ENCODE results near the gene ARRDC5. TPM values are rescaled to one million over a fixed set of nuclear protein-coding genes. Genes with fewer than 3 reads are reported as not detected.

The ARRDC5 gene
- total and polyA plus RNA-seq, 2 of the 13 experiments (the other 11 are each of a cell fraction or from before 2014, with no cell fraction given) = not detected

GRCh38 chr19:4911314-4911713 is 8.6 kb upstream of the ARRDC5 start (continued):
- TF ChIP-seq ZSCAN12 (CRISPR knock-in tag; IDR thresholded peaks at IDR 0.05) (no peak), ZNF496 (CRISPR knock-in tag; IDR thresholded peaks at IDR 0.05; ENCODE audit: insufficient replicate concordance) (no peak), ZBTB4 (CRISPR knock-in tag; IDR thresholded peaks at IDR 0.05; ENCODE audit: borderline replicate concordance) (no peak), SRY (CRISPR knock-in tag; IDR thresholded peaks at IDR 0.05) (no peak), MTA3 (CRISPR knock-in tag; IDR thresholded peaks at IDR 0.05) (no peak), ZBED4 (CRISPR knock-in tag; IDR thresholded peaks at IDR 0.05; ENCODE audit: borderline replicate concordance) (no peak), CAMTA2 (CRISPR knock-in tag; IDR thresholded peaks at IDR 0.05; ENCODE audit: borderline replicate concordance) (no peak), ZBTB38 (CRISPR knock-in tag; IDR thresholded peaks at IDR 0.05) (0 out of 2 replicates have a peak, but pooled peaks have one; percentile 0), RFX1 (IDR thresholded peaks at IDR 0.05) (no peak), DNMT1 (CRISPR knock-in tag; IDR thresholded peaks at IDR 0.05) (no peak), ZNF576 (CRISPR knock-in tag; IDR thresholded peaks at IDR 0.05) (no peak), NR0B2 (CRISPR knock-in tag; IDR thresholded peaks at IDR 0.05) (no peak), TRIM22 (IDR thresholded peaks at IDR 0.05) (no peak), TGIF2 (CRISPR knock-in tag; IDR thresholded peaks at IDR 0.05) (no peak), PHF20 (CRISPR knock-in tag; IDR thresholded peaks at IDR 0.05) (no peak), MAZ (IDR thresholded peaks at IDR 0.05; ENCODE audit: borderline replicate concordance, low read depth, low read length) (no peak), MAZ (CRISPR knock-in tag; IDR thresholded peaks at IDR 0.05; ENCODE audit: low read depth) (0 out of 2 replicates have a peak, but pooled peaks have one; percentile 5), ZNF280B (CRISPR knock-in tag; IDR thresholded peaks at IDR 0.05; ENCODE audit: borderline replicate concordance) (no peak), ZNF619 (CRISPR knock-in tag; IDR thresholded peaks at IDR 0.05) (no peak)
